ENCODE data around the gene KIAA1586. TPM values are rescaled to one million over a fixed set of nuclear protein-coding genes. Genes with fewer than 3 reads are reported as not detected.

The KIAA1586 gene
- total and polyA plus RNA-seq, 4 donors = 2.0 to 24.8 (median 6.3) TPM

GRCh38 chr6:57021086-57021720, 25.3 kb upstream of the KIAA1586 start:
- Histone ChIP-seq H3K27ac (ENCODE audit: low read depth in 1 of 2, low read length in 1 of 2) (no peak overlapping the region), H3K36me3 (ENCODE audit: control insufficient read depth in 4 of 4, insufficient read depth in 4 of 4, low read length in 4 of 4) (no peaks in the 10 kb centered on the region), H3K4me3 (no peak overlapping the region), H3K9me3 (ENCODE audit: control insufficient read depth in 4 of 4, insufficient read depth in 3 of 4, low read length in 3 of 4) (peaks cover 0 to 3% (median 3%) of the 10 kb centered on the region in 4 donors), H3K4me1 (ENCODE audit: control insufficient read depth in 5 of 5, insufficient read depth in 5 of 5, low read length in 5 of 5) (peaks cover 0 to 2% (median 0%) of the 10 kb centered on the region in 5 donors), H3K9ac (ENCODE audit: insufficient read depth in 1 of 2, low read length in 2 of 2) (no peak overlapping the region), H3K27me3 (ENCODE audit: control insufficient read depth in 3 of 3, insufficient read depth in 3 of 3, low read length in 2 of 3) (no peaks in the 10 kb centered on the region)
- TF ChIP-seq, protein P1, sequence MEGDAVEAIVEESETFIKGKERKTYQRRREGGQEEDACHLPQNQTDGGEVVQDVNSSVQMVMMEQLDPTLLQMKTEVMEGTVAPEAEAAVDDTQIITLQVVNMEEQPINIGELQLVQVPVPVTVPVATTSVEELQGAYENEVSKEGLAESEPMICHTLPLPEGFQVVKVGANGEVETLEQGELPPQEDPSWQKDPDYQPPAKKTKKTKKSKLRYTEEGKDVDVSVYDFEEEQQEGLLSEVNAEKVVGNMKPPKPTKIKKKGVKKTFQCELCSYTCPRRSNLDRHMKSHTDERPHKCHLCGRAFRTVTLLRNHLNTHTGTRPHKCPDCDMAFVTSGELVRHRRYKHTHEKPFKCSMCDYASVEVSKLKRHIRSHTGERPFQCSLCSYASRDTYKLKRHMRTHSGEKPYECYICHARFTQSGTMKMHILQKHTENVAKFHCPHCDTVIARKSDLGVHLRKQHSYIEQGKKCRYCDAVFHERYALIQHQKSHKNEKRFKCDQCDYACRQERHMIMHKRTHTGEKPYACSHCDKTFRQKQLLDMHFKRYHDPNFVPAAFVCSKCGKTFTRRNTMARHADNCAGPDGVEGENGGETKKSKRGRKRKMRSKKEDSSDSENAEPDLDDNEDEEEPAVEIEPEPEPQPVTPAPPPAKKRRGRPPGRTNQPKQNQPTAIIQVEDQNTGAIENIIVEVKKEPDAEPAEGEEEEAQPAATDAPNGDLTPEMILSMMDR (IDR thresholded peaks at IDR 0.05; ENCODE audit: control extremely low read depth, extremely low read depth) = peak; percentile 7
- 15 to 22% methylated on average over 1 of the region's 1 CpG for WGBS, 2 donors
- DNase-seq (peak in 2 of 3 donors; percentile 36 to 56), ATAC-seq (ENCODE audit: insufficient read depth, low FRiP score) (no peak)

DNA sequence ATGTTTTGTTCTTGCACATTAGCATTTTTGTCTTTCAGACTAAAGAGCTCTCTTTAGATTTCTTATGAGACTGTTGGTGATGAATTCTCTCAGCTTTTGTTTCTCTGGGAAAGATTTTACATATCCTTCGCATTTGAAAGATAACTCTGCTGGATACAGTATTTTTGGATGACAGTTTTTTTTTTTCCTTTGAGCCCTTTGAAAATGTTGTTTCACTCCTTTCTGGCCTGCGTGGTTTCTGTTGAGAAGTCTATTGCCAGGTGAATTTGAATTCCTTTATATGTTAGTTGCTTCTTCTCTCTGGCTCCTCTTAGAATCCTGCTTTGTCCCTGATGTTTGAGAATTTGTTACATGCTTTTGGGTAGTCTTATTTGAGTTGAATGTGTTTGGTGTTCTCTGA, 22.2 kb upstream of the KIAA1586 start:
- Histone ChIP-seq H3K4me1 (ENCODE audit: control insufficient read depth in 5 of 5, insufficient read depth in 5 of 5, low read length in 5 of 5) (no peaks in the 10 kb centered on the region), H3K9ac (ENCODE audit: insufficient read depth in 1 of 2, low read length in 2 of 2) (no peak overlapping the region), H3K9me3 (ENCODE audit: control insufficient read depth in 4 of 4, insufficient read depth in 3 of 4, low read length in 3 of 4) (peaks cover 0 to 3% (median 3%) of the 10 kb centered on the region in 4 donors), H3K27ac (ENCODE audit: low read depth in 1 of 2, low read length in 1 of 2) (no peak overlapping the region), H3K27me3 (ENCODE audit: control insufficient read depth in 3 of 3, insufficient read depth in 3 of 3, low read length in 2 of 3) (no peaks in the 10 kb centered on the region), H3K36me3 (ENCODE audit: control insufficient read depth in 4 of 4, insufficient read depth in 4 of 4, low read length in 4 of 4) (no peaks in the 10 kb centered on the region), H3K4me3 (no peak overlapping the region)
- DNase-seq (no peak), ATAC-seq (ENCODE audit: insufficient read depth, low FRiP score) (no peak)
- 76 to 85% methylated on average over 2 of the region's 2 CpGs for WGBS, 2 donors
- TF ChIP-seq, protein P1 (IDR thresholded peaks at IDR 0.05; ENCODE audit: control extremely low read depth, extremely low read depth) = no peak

GRCh38 chr6:57024775-57025174, 21.7 kb upstream of the KIAA1586 start:
- no peak overlapping the region for H3K9ac ChIP-seq (ENCODE audit: insufficient read depth in 1 of 2, low read length in 2 of 2)

More at GRCh38 chr6:57024775-57025174, 21.7 kb upstream of the KIAA1586 start:
- Histone ChIP-seq H3K27me3 (ENCODE audit: control insufficient read depth in 3 of 3, insufficient read depth in 3 of 3, low read length in 2 of 3) (no peaks in the 10 kb centered on the region), H3K9me3 (ENCODE audit: control insufficient read depth in 4 of 4, insufficient read depth in 3 of 4, low read length in 3 of 4) (peaks cover 0 to 3% (median 3%) of the 10 kb centered on the region in 4 donors), H3K27ac (ENCODE audit: low read depth in 1 of 2, low read length in 1 of 2) (no peak overlapping the region), H3K4me1 (ENCODE audit: control insufficient read depth in 5 of 5, insufficient read depth in 5 of 5, low read length in 5 of 5) (no peaks in the 10 kb centered on the region), H3K4me3 (no peak overlapping the region), H3K36me3 (ENCODE audit: control insufficient read depth in 4 of 4, insufficient read depth in 4 of 4, low read length in 4 of 4) (no peaks in the 10 kb centered on the region)
- TF ChIP-seq, protein P1 (IDR thresholded peaks at IDR 0.05; ENCODE audit: control extremely low read depth, extremely low read depth) = no peak
- no peak for DNase-seq
- 80 to 82% methylated on average over 1 of the region's 1 CpG for WGBS, 2 donors
- no peak for ATAC-seq (ENCODE audit: insufficient read depth, low FRiP score)

Measured in lung (tissue), 12 donors.